AG04450 (cell line): ENCODE results near the gene FMN2. TPM values are rescaled to one million over a fixed set of nuclear protein-coding genes. Genes with fewer than 3 reads are reported as not detected.

ENCODE experiments used
- CTCF ChIA-PET: fragments of 300-600, 350-600 bp; formaldehyde crosslinking; extraction: SDS; loops from one replicate; lab custom pipeline; 2022; ENCODE audit warnings: antibody characterized with exemption, inconsistent platforms; lab: Charles Lee
- POLR2A ChIA-PET: fragments of 350-600 bp; formaldehyde crosslinking; extraction: SDS; loops from one replicate; lab custom pipeline; 2021; ENCODE audit warnings: antibody characterized with exemption, inconsistent platforms; lab: Yijun Ruan, JAX
- DNase-seq: peaks from one replicate; pipeline ENCODE4 v3.0.0-alpha.2; 2011; ENCODE audit warnings: low read depth, low spot score
- H3K27ac ChIP-seq: one replicate; pipeline ENCODE4 v1.5.1; 2012; ENCODE audit warnings: low read depth, low read length, control low read depth
- H3K27me3 ChIP-seq: one replicate; pipeline ENCODE4 v1.6.0; 2012; ENCODE audit warnings: low read length; ENCODE audit not compliant: control insufficient read depth, insufficient read depth
- H3K4me3 ChIP-seq: 2 replicates; pipeline ENCODE4 v1.5.1; 2011; ENCODE audit warnings: mild to moderate bottlenecking, low read depth, low read length, control low read depth
- H3K9me3 ChIP-seq: 2 replicates; pipeline ENCODE4 v1.5.1; 2012; ENCODE audit warnings: low read length; ENCODE audit not compliant: control insufficient read depth, insufficient read depth
- CTCF ChIP-seq: IDR thresholded peaks from 2 replicates; pipeline ENCODE4 v1.5.1; 2011; ENCODE audit warnings: low read depth, low read length, control low read depth, inconsistent platforms
- polyA plus RNA-seq: library from polyadenylated mRNA; depleted of rRNA; stranded (reverse); fragments of >200 nt; gene quantifications from 2 replicates; pipeline ENCODE4 v1.2.3, GENCODE V29; 2011

The FMN2 gene
- polyA plus RNA-seq, 1 experiment = 6.9 TPM

DNA sequence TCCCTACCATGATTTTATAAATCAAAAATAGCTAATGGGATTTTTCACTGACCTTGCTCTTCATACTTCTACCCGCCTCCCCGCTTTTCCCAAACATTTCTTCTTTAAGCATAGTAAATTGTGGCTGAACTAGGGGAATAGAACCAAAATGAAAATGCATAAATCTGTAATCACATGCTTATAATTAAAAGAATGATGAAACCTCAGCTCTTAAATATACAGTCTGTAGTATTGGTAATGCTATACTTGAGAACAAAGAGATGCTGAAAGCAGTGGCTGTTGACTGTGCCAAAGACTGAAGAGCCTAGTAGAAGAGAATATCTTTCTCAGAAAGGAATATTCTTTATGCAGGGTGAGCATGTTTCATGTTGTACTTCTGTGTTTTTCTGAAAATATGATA is 271.1 kb downstream of the FMN2 start:
- POLR2A ChIA-PET = no interaction called here
- TF ChIP-seq CTCF = no peak
- CTCF ChIA-PET = interaction anchor here (1.7 kb wide), 1 partner anchor 12 kb away, joined by 5 read pairs; no protein-coding TSS in a partner anchor
- H3K4me3 ChIP-seq = no peak overlapping the region
- H3K27ac ChIP-seq = no peak overlapping the region
- no peak for DNase-seq
- no peaks in the 10 kb centered on the region for H3K9me3 ChIP-seq
- H3K27me3 ChIP-seq = no peaks in the 10 kb centered on the region

DNA sequence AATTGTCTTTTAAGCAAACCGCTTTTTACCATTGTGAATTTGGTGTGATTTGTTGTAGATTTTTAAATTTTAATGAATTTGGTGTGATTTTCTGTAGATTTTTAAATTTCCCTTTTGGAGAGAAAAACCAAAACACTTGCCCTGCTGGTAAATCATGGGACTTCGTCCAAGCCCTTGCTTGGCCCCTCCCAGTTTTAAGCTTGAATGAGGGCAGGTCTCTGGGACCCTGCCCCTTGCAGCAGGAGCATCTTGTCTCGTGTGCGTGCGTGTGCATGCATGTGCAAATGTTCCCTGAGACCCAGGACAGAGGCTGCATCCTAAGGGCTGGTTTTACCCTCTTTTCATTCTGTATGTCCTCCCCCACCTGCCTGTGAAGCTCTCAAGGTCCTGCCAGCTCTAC is 271.6 kb downstream of the FMN2 start:
- H3K27me3 ChIP-seq = no peaks in the 10 kb centered on the region
- H3K4me3 ChIP-seq = no peak overlapping the region
- DNase-seq = no peak
- TF ChIP-seq CTCF = no peak
- H3K27ac ChIP-seq = no peak overlapping the region
- POLR2A ChIA-PET = no interaction called here
- CTCF ChIA-PET = interaction anchor here (1.7 kb wide), 1 partner anchor 12 kb away, joined by 5 read pairs; no protein-coding TSS in a partner anchor
- H3K9me3 ChIP-seq = no peaks in the 10 kb centered on the region

- Histone ChIP-seq H3K4me3 (no peak overlapping the region), H3K27me3 (no peaks in the 10 kb centered on the region), H3K27ac (no peak overlapping the region), H3K9me3 (no peaks in the 10 kb centered on the region)
- CTCF ChIA-PET = no interaction called here
- no peak for TF ChIP-seq CTCF
- POLR2A ChIA-PET = no interaction called here
- DNase-seq = no peak
Measured at GRCh38 chr1:240363914-240364313, 272.2 kb downstream of the FMN2 start.

- TF ChIP-seq CTCF = no peak
- ChIA-PET POLR2A (no interaction called here), CTCF (no interaction called here)
- no peaks in the 10 kb centered on the region for H3K27me3 ChIP-seq
- DNase-seq = no peak
- H3K9me3 ChIP-seq = no peaks in the 10 kb centered on the region
- no peak overlapping the region for H3K4me3 ChIP-seq
- H3K27ac ChIP-seq = no peak overlapping the region
Measured at GRCh38 chr1:240366636-240367035, 275.0 kb downstream of the FMN2 start.

- DNase-seq = no peak
Measured at GRCh38 chr1:240385551-240385950, 293.9 kb downstream of the FMN2 start.

More at GRCh38 chr1:240385551-240385950, 293.9 kb downstream of the FMN2 start:
- Histone ChIP-seq H3K9me3 (peaks cover 10% of the 10 kb centered on the region), H3K4me3 (no peak overlapping the region), H3K27ac (no peak overlapping the region), H3K27me3 (no peaks in the 10 kb centered on the region)
- TF ChIP-seq CTCF = no peak
- ChIA-PET POLR2A (no interaction called here), CTCF (no interaction called here)
